T-helper 22 cell (primary cell): ENCODE data around the gene SHROOM2.
"Not testable (repeated sequence)": the region's sequence is repeated elsewhere in the genome, so short reads cannot be mapped to it uniquely, and the experiment has no call there.

Experiments used
- DNase-seq: peaks from one replicate; pipeline ENCODE4 v3.0.0-alpha.2; 2020; ENCODE audit warnings: low read depth

The SHROOM2 gene

GRCh38 chrX:9785254-9785943 is 830 bp upstream of the SHROOM2 start:
- DNase-seq: no peak

GRCh38 chrX:9786798-9787635 is 788 bp downstream of the SHROOM2 start:
- DNase-seq: no peak

GRCh38 chrX:9788911-9789310 is 2.7 kb downstream of the SHROOM2 start:
- no peak for DNase-seq

- DNase-seq: no peak
Measured at GRCh38 chrX:9789555-9789954, 3.3 kb downstream of the SHROOM2 start.

- DNase-seq: no peak
Measured at GRCh38 chrX:9790866-9791265, 4.6 kb downstream of the SHROOM2 start.

GRCh38 chrX:9794495-9794894 is 8.3 kb downstream of the SHROOM2 start:
- no peak for DNase-seq

- DNase-seq: no peak
Measured at GRCh38 chrX:9797384-9798360, 11.4 kb downstream of the SHROOM2 start.

GRCh38 chrX:9802737-9803136 is 16.5 kb downstream of the SHROOM2 start:
- DNase-seq: no peak

GRCh38 chrX:9804444-9804843 is 18.2 kb downstream of the SHROOM2 start:
- no peak for DNase-seq

- no peak for DNase-seq
Measured at GRCh38 chrX:9805956-9806355, 19.7 kb downstream of the SHROOM2 start.

- no peak for DNase-seq
Measured at GRCh38 chrX:9807355-9808182, 21.3 kb downstream of the SHROOM2 start.

- not testable (repeated sequence) for DNase-seq
Measured at GRCh38 chrX:9809876-9810275, 23.6 kb downstream of the SHROOM2 start.

GRCh38 chrX:9811086-9811485 is 24.9 kb downstream of the SHROOM2 start:
- not testable (repeated sequence) for DNase-seq

- DNase-seq: no peak
Measured at GRCh38 chrX:9816084-9816700, 30.0 kb downstream of the SHROOM2 start.

GRCh38 chrX:9821572-9821971 is 35.3 kb downstream of the SHROOM2 start:
- no peak for DNase-seq

GRCh38 chrX:9824554-9824953 is 38.3 kb downstream of the SHROOM2 start:
- no peak for DNase-seq

GRCh38 chrX:9825129-9825790 is 39.0 kb downstream of the SHROOM2 start:
- DNase-seq: no peak

- no peak for DNase-seq
Measured at GRCh38 chrX:9825966-9826365, 39.7 kb downstream of the SHROOM2 start.

GRCh38 chrX:9829308-9830267 is 43.4 kb downstream of the SHROOM2 start:
- no peak for DNase-seq
